Endothelial cell of umbilical vein (primary cell): ENCODE results near the gene BLTP2. TPM values are rescaled to one million over a fixed set of nuclear protein-coding genes. Genes with fewer than 3 reads are reported as not detected.
"Not testable (repeated sequence)": the region's sequence is repeated elsewhere in the genome, so short reads cannot be mapped to it uniquely, and the experiment has no call there.

ENCODE experiments used
- BruUV-seq: library from RNA; stranded (reverse); fragments of 400-500 nt; replicated peaks from 2 replicates; lab custom pipeline; 2021; lab: Mats Ljungman, UMichigan
- CTCF ChIA-PET: fragments of 300-600, 350-600 bp; sonication (Branson Sonifier 250); formaldehyde crosslinking; loops from one replicate; lab custom pipeline; 2021; ENCODE audit warnings: antibody characterized with exemption, inconsistent platforms; lab: Charles Lee
- POLR2A ChIA-PET: fragments of 300-600, 350-600 bp; sonication (Branson Sonifier 250); formaldehyde crosslinking; loops from one replicate; lab custom pipeline; 2021; ENCODE audit warnings: antibody characterized with exemption, inconsistent platforms; lab: Charles Lee
- DNase-seq: peaks from one replicate; pipeline ENCODE4 v3.0.0-alpha.2; 2011; ENCODE audit warnings: low read depth, low spot score
- FAIRE-seq: peaks from 2 replicates; lab custom pipeline; 2011; peaks lifted over from hg19 to GRCh38; lab: Jason Lieb, UNC
- H2AFZ ChIP-seq: 2 replicates; pipeline ENCODE4 v1.6.0; 2012; ENCODE audit warnings: low read depth, low read length, control low read depth, inconsistent platforms
- H3K27ac ChIP-seq: 2 replicates; pipeline ENCODE4 v1.5.1; 2011; ENCODE audit warnings: low read depth, mild to moderate bottlenecking, control low read depth, low read length, moderate library complexity; ENCODE audit not compliant: insufficient read depth
- H3K27me3 ChIP-seq, 2 experiments: 2 replicates each; pipeline versions ENCODE4 v1.6.0 to v1.6.1; 2011; ENCODE audit warnings: low read length in 2 of 2, mixed read lengths in 1 of 2; ENCODE audit not compliant: control insufficient read depth in 2 of 2, insufficient read depth in 2 of 2
- H3K36me3 ChIP-seq, 2 experiments: 2 replicates in 1 of 2; 3 replicates in 1 of 2; pipeline ENCODE4 v1.5.1; 2011; ENCODE audit warnings: low read length in 2 of 2, mild to moderate bottlenecking in 1 of 2, moderate library complexity in 1 of 2; ENCODE audit not compliant: control insufficient read depth in 2 of 2, insufficient read depth in 2 of 2; ENCODE audit errors: extremely low read depth in 1 of 2
- H3K4me1 ChIP-seq: 3 replicates; pipeline ENCODE4 v1.5.1; 2011; ENCODE audit warnings: mild to moderate bottlenecking, low read length; ENCODE audit not compliant: control insufficient read depth, insufficient read depth; ENCODE audit errors: extremely low read depth
- H3K4me2 ChIP-seq: 2 replicates; pipeline ENCODE4 v1.6.1; 2011; ENCODE audit warnings: low read length, control low read depth, mixed read lengths; ENCODE audit not compliant: insufficient read depth
- H3K4me3 ChIP-seq, 3 experiments: fragments of 200-600 bp in 1 of 3; sonication (generic), shearing (Covaris generic) in 1 of 3; replicated peaks in 1 of 3; 2 replicates each; pipeline ENCODE4 v1.5.1; 2011 to 2016; ENCODE audit warnings: control low read depth in 3 of 3, low read length in 3 of 3, mild to moderate bottlenecking in 2 of 3, inconsistent platforms in 1 of 3, low read depth in 1 of 3, moderate library complexity in 1 of 3; ENCODE audit not compliant: insufficient read depth in 1 of 3
- H3K79me2 ChIP-seq: 2 replicates; pipeline ENCODE4 v1.6.0; 2012; ENCODE audit warnings: low read length, inconsistent platforms; ENCODE audit not compliant: control insufficient read depth, insufficient read depth
- H3K9ac ChIP-seq: replicated peaks from 2 replicates; pipeline ENCODE3; 2011; ENCODE audit warnings: low read length, control low read depth; ENCODE audit not compliant: insufficient read depth; ENCODE audit errors: extremely low read depth
- H3K9me1 ChIP-seq: replicated peaks from 3 replicates; pipeline ENCODE4 v1.6.0; 2011; ENCODE audit warnings: mild to moderate bottlenecking, low read length; ENCODE audit not compliant: control insufficient read depth, insufficient read depth; ENCODE audit errors: extremely low read depth
- H3K9me3 ChIP-seq: replicated peaks from 2 replicates; pipeline ENCODE4 v1.5.1; 2012; ENCODE audit warnings: low read length, inconsistent platforms; ENCODE audit not compliant: control insufficient read depth, insufficient read depth
- H4K20me1 ChIP-seq: replicated peaks from 2 replicates; pipeline ENCODE3; 2011; ENCODE audit warnings: mild to moderate bottlenecking, low read length; ENCODE audit not compliant: control insufficient read depth, insufficient read depth; ENCODE audit errors: extremely low read depth
- EZH2 ChIP-seq: IDR thresholded peaks from 2 replicates; pipeline ENCODE4 v1.6.1; 2012; ENCODE audit warnings: borderline replicate concordance, low read depth, mild to moderate bottlenecking, moderate library complexity, low read length, inconsistent platforms; ENCODE audit not compliant: severe bottlenecking
- FOS ChIP-seq: IDR thresholded peaks from 2 replicates; pipeline ENCODE4 v1.6.1; 2011; ENCODE audit warnings: mild to moderate bottlenecking, low read length, moderate library complexity, borderline replicate concordance; ENCODE audit not compliant: insufficient read depth
- GATA2 ChIP-seq: IDR thresholded peaks from 2 replicates; pipeline ENCODE4 v1.7.0; 2011; ENCODE audit warnings: low read depth, mild to moderate bottlenecking, moderate library complexity, mixed read lengths, low read length; ENCODE audit not compliant: insufficient read length, insufficient read depth
- JUN ChIP-seq: IDR thresholded peaks from 2 replicates; pipeline ENCODE4 v1.6.1; 2011; ENCODE audit warnings: borderline replicate concordance, low read depth; ENCODE audit not compliant: insufficient read length, insufficient read depth
- MYC ChIP-seq: IDR thresholded peaks from one replicate; pipeline ENCODE4 v1.6.1; 2011; ENCODE audit warnings: mild to moderate bottlenecking, low read depth, low read length
- POLR2A ChIP-seq: IDR thresholded peaks from 2 replicates; pipeline ENCODE4 v1.6.1; 2012; ENCODE audit warnings: low read depth, mild to moderate bottlenecking, control low read depth, low read length
- POLR2AphosphoS5 ChIP-seq: IDR thresholded peaks from 2 replicates; pipeline ENCODE4 v1.6.1; 2012; ENCODE audit warnings: low read depth, mild to moderate bottlenecking, control low read depth, low read length, moderate library complexity; ENCODE audit not compliant: insufficient read depth
- dilution Hi-C: fragments of 300-500 bp; cut with MboI; formaldehyde crosslinking; loops from one replicate; pipeline ENCODE4 v1.15.0; 2019; ENCODE audit warnings: low sequenced_read_pairs; ENCODE audit not compliant: extremely low pct_ligation_motif_present
- intact Hi-C: fragments of 100-400 bp; cut with micrococcal nuclease; formaldehyde crosslinking; loops from one replicate; pipeline ENCODE4 v1.10.0; 2022
- polyA plus RNA-seq, 4 experiments: library from polyadenylated mRNA; depleted of rRNA in 3 of 4; stranded (reverse) in 3 of 4; unstranded in 1 of 4; fragments of >200 nt; gene quantifications; 2 replicates each; pipeline versions ENCODE4 v1.2.1 to v1.2.3, GENCODE V29; 2011 to 2012; ENCODE audit warnings: missing spikeins in 1 of 4
- total RNA-seq: library from RNA; stranded (reverse); gene quantifications from 2 replicates; pipeline ENCODE4 v1.2.3, GENCODE V29; 2021
- TF ChIP-seq, protein P1 (sequence below): IDR thresholded peaks from 2 replicates; pipeline ENCODE4 v1.6.1; 2011; ENCODE audit not compliant: insufficient read depth, insufficient read length
- TF ChIP-seq, protein P2 (sequence below), 2 donors: IDR thresholded peaks; 1 replicate in 1 of 2; 2 replicates in 1 of 2; pipeline ENCODE4 v1.5.1; 2011; ENCODE audit warnings: low read length in 2 of 2, mild to moderate bottlenecking in 2 of 2, moderate library complexity in 2 of 2, control low read depth in 1 of 2, inconsistent platforms in 1 of 2, low read depth in 1 of 2; ENCODE audit not compliant: insufficient read depth in 1 of 2; ENCODE audit errors: extremely low read depth in 1 of 2

The BLTP2 gene
- total and polyA plus RNA-seq, 2 donors (not counting 3 experiments of a cell fraction or from before 2014, with no cell fraction given) = 91.4 to 164 TPM

DNA sequence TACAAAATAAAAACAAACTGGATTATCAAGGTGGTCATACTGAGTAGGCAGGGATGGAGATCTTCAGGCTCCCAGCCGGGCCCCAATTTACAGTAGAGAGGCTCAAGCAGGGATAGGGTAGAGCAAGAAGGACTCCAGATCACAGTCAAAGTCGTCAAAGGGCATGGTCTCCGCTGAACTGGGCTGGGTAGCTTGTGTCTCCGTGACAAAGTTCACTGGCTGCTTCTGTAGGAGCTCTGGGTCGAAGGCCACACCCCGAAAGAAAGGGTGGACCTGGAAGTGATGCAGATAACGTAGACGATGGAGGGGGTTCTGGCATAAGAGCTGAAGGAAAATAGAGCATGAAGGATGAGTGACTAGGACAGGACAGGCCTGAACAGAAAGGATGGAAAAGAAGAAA lies 34.6 kb downstream of the BLTP2 start:
- H3K4me3 ChIP-seq = no peak overlapping the region
- POLR2A ChIA-PET = no interaction called here

GRCh38 chr17:28604031-28604430 lies 40.9 kb downstream of the BLTP2 start:
- H3K27me3 ChIP-seq, BruUV-seq, H3K4me1 ChIP-seq, H3K36me3 ChIP-seq, dilution Hi-C loops, H2AFZ ChIP-seq, H4K20me1 ChIP-seq, H3K9me1 ChIP-seq, H3K9me3 ChIP-seq, H3K79me2 ChIP-seq, POLR2A ChIA-PET, H3K4me3 ChIP-seq, intact Hi-C loops, DNase-seq, CTCF ChIA-PET, H3K27ac ChIP-seq, H3K9ac ChIP-seq, H3K4me2 ChIP-seq, FAIRE-seq: not testable (repeated sequence)

More for the DNA sequence above, 34.6 kb downstream of the BLTP2 start:
- Histone ChIP-seq H3K27me3 (no peaks in the 10 kb centered on the region), H3K4me2 (no peak overlapping the region), H3K9ac (no peak overlapping the region), H4K20me1 (no peaks in the 10 kb centered on the region), H3K9me1 (no peaks in the 10 kb centered on the region), H3K79me2 (no peaks in the 10 kb centered on the region), H2AFZ (no peak overlapping the region), H3K9me3 (no peaks in the 10 kb centered on the region), H3K36me3 (peaks cover 7 to 10% of the 10 kb centered on the region in 2 experiments), H3K4me1 (peaks cover 7% of the 10 kb centered on the region), H3K27ac (no peak overlapping the region)
- no peak for TF ChIP-seq FOS
- no peak for TF ChIP-seq EZH2
- TF ChIP-seq, protein P1, sequence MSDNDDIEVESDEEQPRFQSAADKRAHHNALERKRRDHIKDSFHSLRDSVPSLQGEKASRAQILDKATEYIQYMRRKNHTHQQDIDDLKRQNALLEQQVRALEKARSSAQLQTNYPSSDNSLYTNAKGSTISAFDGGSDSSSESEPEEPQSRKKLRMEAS = no peak
- no peak for TF ChIP-seq JUN
- TF ChIP-seq MYC = no peak
- TF ChIP-seq POLR2A = no peak
- TF ChIP-seq GATA2 = no peak
- TF ChIP-seq, protein P2, sequence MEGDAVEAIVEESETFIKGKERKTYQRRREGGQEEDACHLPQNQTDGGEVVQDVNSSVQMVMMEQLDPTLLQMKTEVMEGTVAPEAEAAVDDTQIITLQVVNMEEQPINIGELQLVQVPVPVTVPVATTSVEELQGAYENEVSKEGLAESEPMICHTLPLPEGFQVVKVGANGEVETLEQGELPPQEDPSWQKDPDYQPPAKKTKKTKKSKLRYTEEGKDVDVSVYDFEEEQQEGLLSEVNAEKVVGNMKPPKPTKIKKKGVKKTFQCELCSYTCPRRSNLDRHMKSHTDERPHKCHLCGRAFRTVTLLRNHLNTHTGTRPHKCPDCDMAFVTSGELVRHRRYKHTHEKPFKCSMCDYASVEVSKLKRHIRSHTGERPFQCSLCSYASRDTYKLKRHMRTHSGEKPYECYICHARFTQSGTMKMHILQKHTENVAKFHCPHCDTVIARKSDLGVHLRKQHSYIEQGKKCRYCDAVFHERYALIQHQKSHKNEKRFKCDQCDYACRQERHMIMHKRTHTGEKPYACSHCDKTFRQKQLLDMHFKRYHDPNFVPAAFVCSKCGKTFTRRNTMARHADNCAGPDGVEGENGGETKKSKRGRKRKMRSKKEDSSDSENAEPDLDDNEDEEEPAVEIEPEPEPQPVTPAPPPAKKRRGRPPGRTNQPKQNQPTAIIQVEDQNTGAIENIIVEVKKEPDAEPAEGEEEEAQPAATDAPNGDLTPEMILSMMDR (IDR thresholded peaks at IDR 0.05; ENCODE audit: extremely low read depth in 1 of 2, insufficient read depth in 1 of 2, low read depth in 1 of 2, low read length in 2 of 2) = no peak
- TF ChIP-seq POLR2AphosphoS5 = no peak
- BruUV-seq = no TSS peak
- intact Hi-C loops = no loop called here
- no peak for FAIRE-seq
- CTCF ChIA-PET = interaction anchor here (0.9 to 4.9 kb wide), 4 partner anchors 10 to 116 kb away, joined by 3 to 64 read pairs (median 22); no protein-coding TSS in a partner anchor
- dilution Hi-C loops = no loop called here
- DNase-seq = no peak
